Endothelial cell of umbilical vein (primary cell): Measurements from ENCODE around the gene KRT78. TPM values are rescaled to one million over a fixed set of nuclear protein-coding genes. Genes with fewer than 3 reads are reported as not detected.

Experiments
- BruUV-seq: library from RNA; stranded (reverse); fragments of 400-500 nt; replicated peaks from 2 replicates; lab custom pipeline; 2021; lab: Mats Ljungman, UMichigan
- CTCF ChIA-PET: fragments of 300-600, 350-600 bp; sonication (Branson Sonifier 250); formaldehyde crosslinking; loops from one replicate; lab custom pipeline; 2021; ENCODE audit warnings: antibody characterized with exemption, inconsistent platforms; lab: Charles Lee
- POLR2A ChIA-PET: fragments of 300-600, 350-600 bp; sonication (Branson Sonifier 250); formaldehyde crosslinking; loops from one replicate; lab custom pipeline; 2021; ENCODE audit warnings: antibody characterized with exemption, inconsistent platforms; lab: Charles Lee
- DNase-seq: peaks from one replicate; pipeline ENCODE4 v3.0.0-alpha.2; 2011; ENCODE audit warnings: low read depth, low spot score
- FAIRE-seq: peaks from 2 replicates; lab custom pipeline; 2011; peaks lifted over from hg19 to GRCh38; lab: Jason Lieb, UNC
- H2AFZ ChIP-seq: 2 replicates; pipeline ENCODE4 v1.6.0; 2012; ENCODE audit warnings: low read depth, low read length, control low read depth, inconsistent platforms
- H3K27ac ChIP-seq: 2 replicates; pipeline ENCODE4 v1.5.1; 2011; ENCODE audit warnings: low read depth, mild to moderate bottlenecking, control low read depth, low read length, moderate library complexity; ENCODE audit not compliant: insufficient read depth
- H3K27me3 ChIP-seq, 2 experiments: 2 replicates each; pipeline versions ENCODE4 v1.6.0 to v1.6.1; 2011; ENCODE audit warnings: low read length in 2 of 2, mixed read lengths in 1 of 2; ENCODE audit not compliant: control insufficient read depth in 2 of 2, insufficient read depth in 2 of 2
- H3K36me3 ChIP-seq, 2 experiments: 2 replicates in 1 of 2; 3 replicates in 1 of 2; pipeline ENCODE4 v1.5.1; 2011; ENCODE audit warnings: low read length in 2 of 2, mild to moderate bottlenecking in 1 of 2, moderate library complexity in 1 of 2; ENCODE audit not compliant: control insufficient read depth in 2 of 2, insufficient read depth in 2 of 2; ENCODE audit errors: extremely low read depth in 1 of 2
- H3K4me1 ChIP-seq: 3 replicates; pipeline ENCODE4 v1.5.1; 2011; ENCODE audit warnings: mild to moderate bottlenecking, low read length; ENCODE audit not compliant: control insufficient read depth, insufficient read depth; ENCODE audit errors: extremely low read depth
- H3K4me2 ChIP-seq: 2 replicates; pipeline ENCODE4 v1.6.1; 2011; ENCODE audit warnings: low read length, control low read depth, mixed read lengths; ENCODE audit not compliant: insufficient read depth
- H3K4me3 ChIP-seq, 3 experiments: fragments of 200-600 bp in 1 of 3; sonication (generic), shearing (Covaris generic) in 1 of 3; replicated peaks in 1 of 3; 2 replicates each; pipeline ENCODE4 v1.5.1; 2011 to 2016; ENCODE audit warnings: control low read depth in 3 of 3, low read length in 3 of 3, mild to moderate bottlenecking in 2 of 3, inconsistent platforms in 1 of 3, low read depth in 1 of 3, moderate library complexity in 1 of 3; ENCODE audit not compliant: insufficient read depth in 1 of 3
- H3K79me2 ChIP-seq: 2 replicates; pipeline ENCODE4 v1.6.0; 2012; ENCODE audit warnings: low read length, inconsistent platforms; ENCODE audit not compliant: control insufficient read depth, insufficient read depth
- H3K9ac ChIP-seq: replicated peaks from 2 replicates; pipeline ENCODE3; 2011; ENCODE audit warnings: low read length, control low read depth; ENCODE audit not compliant: insufficient read depth; ENCODE audit errors: extremely low read depth
- H3K9me1 ChIP-seq: replicated peaks from 3 replicates; pipeline ENCODE4 v1.6.0; 2011; ENCODE audit warnings: mild to moderate bottlenecking, low read length; ENCODE audit not compliant: control insufficient read depth, insufficient read depth; ENCODE audit errors: extremely low read depth
- H3K9me3 ChIP-seq: replicated peaks from 2 replicates; pipeline ENCODE4 v1.5.1; 2012; ENCODE audit warnings: low read length, inconsistent platforms; ENCODE audit not compliant: control insufficient read depth, insufficient read depth
- H4K20me1 ChIP-seq: replicated peaks from 2 replicates; pipeline ENCODE3; 2011; ENCODE audit warnings: mild to moderate bottlenecking, low read length; ENCODE audit not compliant: control insufficient read depth, insufficient read depth; ENCODE audit errors: extremely low read depth
- FOS ChIP-seq: IDR thresholded peaks from 2 replicates; pipeline ENCODE4 v1.6.1; 2011; ENCODE audit warnings: mild to moderate bottlenecking, low read length, moderate library complexity, borderline replicate concordance; ENCODE audit not compliant: insufficient read depth
- GATA2 ChIP-seq: IDR thresholded peaks from 2 replicates; pipeline ENCODE4 v1.7.0; 2011; ENCODE audit warnings: low read depth, mild to moderate bottlenecking, moderate library complexity, mixed read lengths, low read length; ENCODE audit not compliant: insufficient read length, insufficient read depth
- JUN ChIP-seq: IDR thresholded peaks from 2 replicates; pipeline ENCODE4 v1.6.1; 2011; ENCODE audit warnings: borderline replicate concordance, low read depth; ENCODE audit not compliant: insufficient read length, insufficient read depth
- MYC ChIP-seq: IDR thresholded peaks from one replicate; pipeline ENCODE4 v1.6.1; 2011; ENCODE audit warnings: mild to moderate bottlenecking, low read depth, low read length
- POLR2A ChIP-seq: IDR thresholded peaks from 2 replicates; pipeline ENCODE4 v1.6.1; 2012; ENCODE audit warnings: low read depth, mild to moderate bottlenecking, control low read depth, low read length
- POLR2AphosphoS5 ChIP-seq: IDR thresholded peaks from 2 replicates; pipeline ENCODE4 v1.6.1; 2012; ENCODE audit warnings: low read depth, mild to moderate bottlenecking, control low read depth, low read length, moderate library complexity; ENCODE audit not compliant: insufficient read depth
- dilution Hi-C: fragments of 300-500 bp; cut with MboI; formaldehyde crosslinking; loops from one replicate; pipeline ENCODE4 v1.15.0; 2019; ENCODE audit warnings: low sequenced_read_pairs; ENCODE audit not compliant: extremely low pct_ligation_motif_present
- intact Hi-C: fragments of 100-400 bp; cut with micrococcal nuclease; formaldehyde crosslinking; loops from one replicate; pipeline ENCODE4 v1.10.0; 2022
- polyA plus RNA-seq, 4 experiments: library from polyadenylated mRNA; depleted of rRNA in 3 of 4; stranded (reverse) in 3 of 4; unstranded in 1 of 4; fragments of >200 nt; gene quantifications; 2 replicates each; pipeline versions ENCODE4 v1.2.1 to v1.2.3, GENCODE V29; 2011 to 2012; ENCODE audit warnings: missing spikeins in 1 of 4
- total RNA-seq: library from RNA; stranded (reverse); gene quantifications from 2 replicates; pipeline ENCODE4 v1.2.3, GENCODE V29; 2021
- TF ChIP-seq, protein P1 (sequence below): IDR thresholded peaks from 2 replicates; pipeline ENCODE4 v1.6.1; 2011; ENCODE audit not compliant: insufficient read depth, insufficient read length
- TF ChIP-seq, protein P2 (sequence below), 2 donors: IDR thresholded peaks; 1 replicate in 1 of 2; 2 replicates in 1 of 2; pipeline ENCODE4 v1.5.1; 2011; ENCODE audit warnings: low read length in 2 of 2, mild to moderate bottlenecking in 2 of 2, moderate library complexity in 2 of 2, control low read depth in 1 of 2, inconsistent platforms in 1 of 2, low read depth in 1 of 2; ENCODE audit not compliant: insufficient read depth in 1 of 2; ENCODE audit errors: extremely low read depth in 1 of 2

Gene KRT78
- total and polyA plus RNA-seq, 2 donors (not counting 3 experiments of a cell fraction or from before 2014, with no cell fraction given), result not detected

- DNase-seq (no peak), FAIRE-seq (no peak)
- TF ChIP-seq, protein P1, sequence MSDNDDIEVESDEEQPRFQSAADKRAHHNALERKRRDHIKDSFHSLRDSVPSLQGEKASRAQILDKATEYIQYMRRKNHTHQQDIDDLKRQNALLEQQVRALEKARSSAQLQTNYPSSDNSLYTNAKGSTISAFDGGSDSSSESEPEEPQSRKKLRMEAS, result no peak
- TF ChIP-seq POLR2AphosphoS5 (no peak), JUN (no peak), FOS (no peak), POLR2A (no peak), MYC (no peak), GATA2 (no peak)
- TF ChIP-seq, protein P2, sequence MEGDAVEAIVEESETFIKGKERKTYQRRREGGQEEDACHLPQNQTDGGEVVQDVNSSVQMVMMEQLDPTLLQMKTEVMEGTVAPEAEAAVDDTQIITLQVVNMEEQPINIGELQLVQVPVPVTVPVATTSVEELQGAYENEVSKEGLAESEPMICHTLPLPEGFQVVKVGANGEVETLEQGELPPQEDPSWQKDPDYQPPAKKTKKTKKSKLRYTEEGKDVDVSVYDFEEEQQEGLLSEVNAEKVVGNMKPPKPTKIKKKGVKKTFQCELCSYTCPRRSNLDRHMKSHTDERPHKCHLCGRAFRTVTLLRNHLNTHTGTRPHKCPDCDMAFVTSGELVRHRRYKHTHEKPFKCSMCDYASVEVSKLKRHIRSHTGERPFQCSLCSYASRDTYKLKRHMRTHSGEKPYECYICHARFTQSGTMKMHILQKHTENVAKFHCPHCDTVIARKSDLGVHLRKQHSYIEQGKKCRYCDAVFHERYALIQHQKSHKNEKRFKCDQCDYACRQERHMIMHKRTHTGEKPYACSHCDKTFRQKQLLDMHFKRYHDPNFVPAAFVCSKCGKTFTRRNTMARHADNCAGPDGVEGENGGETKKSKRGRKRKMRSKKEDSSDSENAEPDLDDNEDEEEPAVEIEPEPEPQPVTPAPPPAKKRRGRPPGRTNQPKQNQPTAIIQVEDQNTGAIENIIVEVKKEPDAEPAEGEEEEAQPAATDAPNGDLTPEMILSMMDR (IDR thresholded peaks at IDR 0.05; ENCODE audit: extremely low read depth in 1 of 2, insufficient read depth in 1 of 2, low read depth in 1 of 2, low read length in 2 of 2), result no peak
- Histone ChIP-seq H3K4me2 (no peak overlapping the region), H4K20me1 (no peaks in the 10 kb centered on the region), H3K4me1 (peaks cover 12% of the 10 kb centered on the region), H3K36me3 (no peaks in the 10 kb centered on the region), H2AFZ (no peak overlapping the region), H3K4me3 (no peak overlapping the region), H3K79me2 (no peaks in the 10 kb centered on the region), H3K9me3 (no peaks in the 10 kb centered on the region), H3K9ac (no peak overlapping the region), H3K27me3 (no peaks in the 10 kb centered on the region), H3K9me1 (no peaks in the 10 kb centered on the region), H3K27ac (no peak overlapping the region)
- no TSS peak for BruUV-seq
- dilution Hi-C loops, result loop anchor here (25.0 kb wide), 1 partner anchor 110 kb away; no protein-coding TSS in a partner anchor
- intact Hi-C loops, result loop anchor here (10.0 kb wide), 1 partner anchor 662 kb away; no protein-coding TSS in a partner anchor
- POLR2A ChIA-PET, result no interaction called here
- CTCF ChIA-PET, result interaction anchor here (1.0 to 4.8 kb wide), 4 partner anchors 103 to 852 kb away, joined by 4 to 135 read pairs (median 10); no protein-coding TSS in a partner anchor
Observed at GRCh38 chr12:52877242-52877641, 28.4 kb upstream of the KRT78 start.
